GM20000 (cell line): ENCODE measurements around the gene SCNN1B.
"Not testable (repeated sequence)": the region's sequence is repeated elsewhere in the genome, so short reads cannot be mapped to it uniquely, and the experiment has no call there.

Experiments
- DNase-seq: peaks from one replicate; pipeline ENCODE4 v3.0.0; 2012; ENCODE audit warnings: low spot score
- TF ChIP-seq, protein P1 (sequence below): IDR thresholded peaks from 2 replicates; pipeline ENCODE4 v1.5.1; 2012; ENCODE audit warnings: mild to moderate bottlenecking, control low read depth; ENCODE audit errors: extremely low read depth, missing control alignments

SCNN1B gene

GRCh38 chr16:23385441-23385840 is 83.3 kb downstream of the SCNN1B start:
- DNase-seq: no peak
- TF ChIP-seq, protein P1, sequence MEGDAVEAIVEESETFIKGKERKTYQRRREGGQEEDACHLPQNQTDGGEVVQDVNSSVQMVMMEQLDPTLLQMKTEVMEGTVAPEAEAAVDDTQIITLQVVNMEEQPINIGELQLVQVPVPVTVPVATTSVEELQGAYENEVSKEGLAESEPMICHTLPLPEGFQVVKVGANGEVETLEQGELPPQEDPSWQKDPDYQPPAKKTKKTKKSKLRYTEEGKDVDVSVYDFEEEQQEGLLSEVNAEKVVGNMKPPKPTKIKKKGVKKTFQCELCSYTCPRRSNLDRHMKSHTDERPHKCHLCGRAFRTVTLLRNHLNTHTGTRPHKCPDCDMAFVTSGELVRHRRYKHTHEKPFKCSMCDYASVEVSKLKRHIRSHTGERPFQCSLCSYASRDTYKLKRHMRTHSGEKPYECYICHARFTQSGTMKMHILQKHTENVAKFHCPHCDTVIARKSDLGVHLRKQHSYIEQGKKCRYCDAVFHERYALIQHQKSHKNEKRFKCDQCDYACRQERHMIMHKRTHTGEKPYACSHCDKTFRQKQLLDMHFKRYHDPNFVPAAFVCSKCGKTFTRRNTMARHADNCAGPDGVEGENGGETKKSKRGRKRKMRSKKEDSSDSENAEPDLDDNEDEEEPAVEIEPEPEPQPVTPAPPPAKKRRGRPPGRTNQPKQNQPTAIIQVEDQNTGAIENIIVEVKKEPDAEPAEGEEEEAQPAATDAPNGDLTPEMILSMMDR: no peak

DNA sequence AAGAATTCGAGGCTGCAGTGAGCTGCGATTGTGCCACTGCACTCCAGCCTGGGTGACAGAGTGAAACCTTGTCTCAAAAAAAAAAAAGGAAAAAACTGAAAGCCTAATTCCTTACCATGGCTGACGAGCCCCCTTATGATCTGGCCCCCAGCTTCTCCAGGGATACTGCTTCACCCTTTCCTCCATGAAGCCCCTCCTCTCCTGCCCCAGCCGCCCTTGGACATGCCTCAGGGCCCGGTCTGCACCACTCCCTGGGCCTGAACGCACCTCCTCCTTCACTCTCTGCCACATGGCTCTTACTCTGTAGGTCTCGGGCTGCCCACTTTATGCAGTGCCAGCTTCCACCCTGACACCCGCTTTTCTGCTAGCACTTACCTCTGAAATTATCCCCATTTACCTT is 85.6 kb downstream of the SCNN1B start:
- no peak for DNase-seq
- TF ChIP-seq, protein P1: no peak

DNA sequence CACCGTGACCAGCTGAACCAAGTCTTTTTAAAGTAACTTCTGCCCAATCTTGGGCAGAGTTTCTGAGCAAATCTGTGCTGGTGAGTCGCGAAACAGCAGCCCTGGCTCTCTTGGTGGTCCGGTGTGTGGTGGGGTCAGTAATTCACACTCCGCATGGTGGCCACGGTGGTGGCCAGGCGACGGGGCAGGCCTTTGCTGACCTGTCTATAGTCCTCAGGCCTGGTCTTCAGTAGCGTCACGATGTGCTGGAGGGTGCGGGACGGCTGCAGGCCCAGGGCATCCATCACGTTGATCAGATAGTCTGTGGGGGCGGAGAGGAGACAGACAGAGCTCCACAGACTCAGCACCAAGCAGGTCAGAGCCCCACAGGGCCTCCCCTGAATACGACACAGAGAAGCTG is 86.7 kb downstream of the SCNN1B start:
- TF ChIP-seq, protein P1: no peak
- DNase-seq: no peak

- TF ChIP-seq, protein P1: no peak
- DNase-seq: no peak
Observed at GRCh38 chr16:23389201-23389600, 87.1 kb downstream of the SCNN1B start.

- not testable (repeated sequence) for DNase-seq
Observed at GRCh38 chr16:23389936-23390335, 87.8 kb downstream of the SCNN1B start.

DNA sequence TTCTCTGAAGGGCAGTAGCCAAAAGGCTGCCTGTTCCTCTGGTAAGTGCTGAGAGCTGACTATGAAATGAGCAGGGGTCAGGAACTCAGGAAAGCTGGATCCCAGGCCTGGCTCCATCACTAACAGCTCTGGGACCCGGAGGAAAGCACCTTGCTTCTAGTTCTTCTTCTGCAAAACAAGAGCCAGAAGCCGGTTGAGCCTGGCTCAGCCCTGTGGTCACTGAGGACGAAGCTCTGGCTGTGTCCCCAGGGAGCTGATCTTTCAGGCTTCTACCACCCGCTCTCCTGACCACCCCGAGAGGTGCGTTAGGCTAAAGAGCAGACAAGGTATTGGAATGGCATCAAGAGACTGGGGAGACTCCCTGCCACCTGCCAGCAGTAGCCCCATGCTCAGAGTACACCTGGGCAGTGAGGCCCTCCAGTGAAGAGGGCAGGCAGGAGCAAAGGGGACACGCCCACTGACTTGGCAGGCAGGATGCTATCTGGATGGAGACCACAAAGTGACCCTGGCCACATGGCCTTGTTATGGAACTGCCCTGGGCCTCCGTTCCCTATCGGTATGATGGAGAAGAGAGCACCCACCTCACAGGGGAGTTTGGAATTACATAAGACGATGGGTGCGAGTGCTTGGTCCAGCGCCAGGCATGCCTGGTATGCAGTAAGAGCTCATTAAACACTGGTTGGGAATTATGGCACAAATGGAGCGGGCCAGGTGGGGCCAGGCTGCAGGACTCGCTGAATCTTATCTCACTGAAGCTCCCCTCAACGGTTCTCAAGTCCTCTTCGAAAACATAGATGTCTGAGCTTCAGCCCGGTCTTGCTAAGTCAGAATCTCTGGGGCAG is 89.5 kb downstream of the SCNN1B start:
- no peak for DNase-seq

DNA sequence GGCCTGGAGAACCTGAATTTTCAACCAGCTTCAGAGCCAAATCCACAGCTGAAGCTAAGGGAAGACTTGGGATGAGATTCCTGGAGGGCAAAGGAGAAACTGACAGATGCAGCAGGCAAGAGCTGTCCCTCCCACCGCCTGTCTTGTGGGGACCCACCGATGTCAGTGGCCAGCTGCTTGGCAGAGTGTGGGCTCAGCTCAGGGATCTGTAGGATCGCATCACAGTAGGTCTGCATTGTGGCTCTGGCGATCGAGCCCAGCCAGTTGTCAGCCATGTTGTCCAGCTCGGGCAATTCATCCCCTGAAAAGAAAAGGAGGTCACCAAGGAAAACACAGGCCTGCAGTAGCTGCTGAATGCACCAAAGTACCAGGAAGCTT is 90.1 kb downstream of the SCNN1B start:
- DNase-seq: no peak
- TF ChIP-seq, protein P1: no peak

More for the DNA sequence above, 89.5 kb downstream of the SCNN1B start:
- TF ChIP-seq, protein P1: no peak
